Mucosa of descending colon (tissue), 3 donors: Measurements from ENCODE around the gene BTD. TPM values are rescaled to one million over a fixed set of nuclear protein-coding genes. Genes with fewer than 3 reads are reported as not detected.

ENCODE experiments used
- ATAC-seq: fragments of 200-7000 bp; cut with Tn5 transposase; one replicate; pipeline ENCODE4 v1.9.1; 2020; ENCODE audit warnings: mild to moderate bottlenecking, moderate library complexity
- DNase-seq, 3 donors: peaks; one replicate each; pipeline ENCODE4 v3.0.0-alpha.2; 2020
- H3K36me3 ChIP-seq: fragments of 200-600 bp; one replicate; pipeline ENCODE4 v1.8.0; 2021; ENCODE audit warnings: low read depth, mild to moderate bottlenecking
- H3K4me1 ChIP-seq: fragments of 200-600 bp; one replicate; pipeline ENCODE4 v1.8.0; 2021; ENCODE audit warnings: low read depth, mild to moderate bottlenecking
- H3K4me3 ChIP-seq: fragments of 200-600 bp; one replicate; pipeline ENCODE4 v1.8.0; 2021; ENCODE audit warnings: mild to moderate bottlenecking
- H3K9me3 ChIP-seq: fragments of 200-600 bp; one replicate; pipeline ENCODE4 v1.8.0; 2021; ENCODE audit warnings: mild to moderate bottlenecking
- CTCF ChIP-seq: fragments of 200-600 bp; IDR thresholded peaks from one replicate; pipeline ENCODE4 v1.8.0; 2022; ENCODE audit warnings: antibody characterized with exemption, mild to moderate bottlenecking
- intact Hi-C, 2 donors: fragments of 100-400 bp; cut with DNase I in 1 of 2; cut with micrococcal nuclease in 1 of 2; formaldehyde crosslinking; loops; one replicate each; pipeline versions ENCODE4 v1.11.0 to v1.11.1; 2022; cut with DNase I, micrococcal nuclease
- total RNA-seq, 3 donors: library from RNA; stranded (reverse); fragmentation: NEBNext Ultra II Directional in 2 of 3; extraction: Animal tissue kit (Norgen Biotek cat#: 25700) in 2 of 3; gene quantifications; one replicate each; pipeline versions ENCODE4 v1.2.1 to v1.2.4, GENCODE V29; 2021 to 2023
- donor health status: DM: no; HTN: no; CAD: no; lungs with moderate emphysema.
- donor health status: DM: no; HTN: no; CAD: no.
- donor health status: DM: no; HTN: yes; CAD: no.

The BTD gene
- total RNA-seq, 3 donors from 2014 or later = 22.6 to 32.5 (median 26.6) TPM

GRCh38 chr3:15634671-15635070 lies 33.1 kb downstream of the BTD start:
- Histone ChIP-seq H3K36me3 (no peaks in the 10 kb centered on the region), H3K9me3 (no peaks in the 10 kb centered on the region), H3K4me1 (peaks cover 2% of the 10 kb centered on the region), H3K4me3 (no peak overlapping the region)
- intact Hi-C loops = loop anchor here (5.0 to 10.0 kb wide), 2 partner anchors 178 to 180 kb away; no protein-coding TSS in a partner anchor
- no peak for TF ChIP-seq CTCF
- no peak for ATAC-seq
- DNase-seq = no peak

GRCh38 chr3:15635121-15635661 lies 33.6 kb downstream of the BTD start:
- Histone ChIP-seq H3K36me3 (no peaks in the 10 kb centered on the region), H3K9me3 (no peaks in the 10 kb centered on the region), H3K4me3 (no peak overlapping the region), H3K4me1 (peaks cover 2% of the 10 kb centered on the region)
- ATAC-seq (peak; percentile 23), DNase-seq (no peak)
- no peak for TF ChIP-seq CTCF
- intact Hi-C loops = loop anchor here in 1 of 2 donors (10.0 kb wide), 1 partner anchor 180 kb away; no protein-coding TSS in a partner anchor

- no peaks in the 10 kb centered on the region for H3K36me3 ChIP-seq
- DNase-seq = no peak
- intact Hi-C loops = loop anchor here in 1 of 2 donors (10.0 kb wide), 1 partner anchor 179 kb away; no protein-coding TSS in a partner anchor
- no peak overlapping the region for H3K4me3 ChIP-seq
- TF ChIP-seq CTCF = no peak
- peak; percentile 61 for ATAC-seq
- no peaks in the 10 kb centered on the region for H3K4me1 ChIP-seq
- H3K9me3 ChIP-seq = no peaks in the 10 kb centered on the region
These were observed 34.6 kb downstream of the BTD start for GRCh38 chr3:15636028-15636709.

- TF ChIP-seq CTCF = no peak
- no peaks in the 10 kb centered on the region for H3K9me3 ChIP-seq
These were observed 35.8 kb downstream of the BTD start for GRCh38 chr3:15637131-15637951.

GRCh38 chr3:15638193-15638890 lies 36.8 kb downstream of the BTD start:
- H3K4me3 ChIP-seq = no peak overlapping the region
- intact Hi-C loops = loop anchor here in 1 of 2 donors (10.0 kb wide), 1 partner anchor 176 kb away; no protein-coding TSS in a partner anchor

More at GRCh38 chr3:15637131-15637951, 35.8 kb downstream of the BTD start:
- ATAC-seq (no peak), DNase-seq (no peak)
- Histone ChIP-seq H3K4me3 (no peak overlapping the region), H3K36me3 (no peaks in the 10 kb centered on the region), H3K4me1 (no peaks in the 10 kb centered on the region)
- intact Hi-C loops = loop anchor here in 1 of 2 donors (10.0 kb wide), 1 partner anchor 177 kb away; no protein-coding TSS in a partner anchor

More at GRCh38 chr3:15638193-15638890, 36.8 kb downstream of the BTD start:
- ATAC-seq = no peak
- Histone ChIP-seq H3K9me3 (no peaks in the 10 kb centered on the region), H3K36me3 (no peaks in the 10 kb centered on the region), H3K4me1 (no peaks in the 10 kb centered on the region)
- DNase-seq = no peak
- TF ChIP-seq CTCF = no peak
